Bronchial epithelial cell (primary cell): Measurements from ENCODE around the gene ARHGAP10. TPM values are rescaled to one million over a fixed set of nuclear protein-coding genes. Genes with fewer than 3 reads are reported as not detected.
A peak's percentile ranks its signal among the peaks of the same experiment; 100 is the strongest.

Experiments used
- DNase-seq: peaks from one replicate; pipeline ENCODE4 v3.0.0-alpha.2; 2010; ENCODE audit warnings: low read depth
- FAIRE-seq: peaks from 2 replicates; lab custom pipeline; 2011; peaks lifted over from hg19 to GRCh38; lab: Jason Lieb, UNC
- H3K27me3 ChIP-seq: 2 replicates; pipeline ENCODE4 v1.5.1; 2011; ENCODE audit warnings: low read length; ENCODE audit not compliant: control insufficient read depth, insufficient read depth
- H3K36me3 ChIP-seq: 2 replicates; pipeline ENCODE4 v1.5.1; 2011; ENCODE audit warnings: low read length; ENCODE audit not compliant: control insufficient read depth, insufficient read depth
- H3K4me3 ChIP-seq: 2 replicates; pipeline ENCODE4 v1.5.1; 2011; ENCODE audit warnings: mild to moderate bottlenecking, low read depth, low read length, control low read depth
- CTCF ChIP-seq: IDR thresholded peaks from 2 replicates; pipeline ENCODE4 v1.5.1; 2011; ENCODE audit warnings: mild to moderate bottlenecking, moderate library complexity, low read length, control low read depth, inconsistent platforms; ENCODE audit not compliant: insufficient read depth, severe bottlenecking
- total RNA-seq: library from RNA; depleted of rRNA; stranded (reverse); fragments of >200 nt; gene quantifications from 2 replicates; pipeline ENCODE4 v1.2.1, GENCODE V29; 2014

The ARHGAP10 gene
- total RNA-seq, 1 donor from 2014 or later = 8.4 TPM

GRCh38 chr4:147933316-147933715 is 201.4 kb downstream of the ARHGAP10 start:
- Histone ChIP-seq H3K4me3 (no peak overlapping the region), H3K36me3 (no peaks in the 10 kb centered on the region), H3K27me3 (no peaks in the 10 kb centered on the region)
- no peak for FAIRE-seq
- DNase-seq = no peak
- no peak for TF ChIP-seq CTCF

DNA sequence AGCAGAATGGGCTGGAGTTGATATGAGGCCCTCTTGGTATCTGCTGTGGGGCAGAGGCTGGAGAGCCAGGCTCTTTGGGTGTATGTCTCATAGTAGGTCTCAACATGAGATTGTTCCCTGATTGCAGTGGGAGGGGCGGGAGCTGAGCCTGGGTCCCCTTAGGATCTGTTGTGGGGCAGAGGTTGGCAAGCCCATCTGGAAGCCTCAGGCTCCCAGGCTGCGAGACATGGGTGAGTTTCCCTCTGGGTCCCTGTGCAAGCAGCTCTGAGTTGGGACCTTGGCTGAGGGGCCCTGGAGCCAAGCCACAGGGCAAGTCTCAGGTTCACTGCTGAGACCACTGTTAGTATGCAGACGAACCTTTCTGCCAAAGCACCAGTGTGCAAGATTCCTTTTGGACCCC is 201.9 kb downstream of the ARHGAP10 start:
- no peak for TF ChIP-seq CTCF
- Histone ChIP-seq H3K4me3 (no peak overlapping the region), H3K27me3 (no peaks in the 10 kb centered on the region), H3K36me3 (no peaks in the 10 kb centered on the region)
- DNase-seq (no peak), FAIRE-seq (peak; percentile 58)

DNA sequence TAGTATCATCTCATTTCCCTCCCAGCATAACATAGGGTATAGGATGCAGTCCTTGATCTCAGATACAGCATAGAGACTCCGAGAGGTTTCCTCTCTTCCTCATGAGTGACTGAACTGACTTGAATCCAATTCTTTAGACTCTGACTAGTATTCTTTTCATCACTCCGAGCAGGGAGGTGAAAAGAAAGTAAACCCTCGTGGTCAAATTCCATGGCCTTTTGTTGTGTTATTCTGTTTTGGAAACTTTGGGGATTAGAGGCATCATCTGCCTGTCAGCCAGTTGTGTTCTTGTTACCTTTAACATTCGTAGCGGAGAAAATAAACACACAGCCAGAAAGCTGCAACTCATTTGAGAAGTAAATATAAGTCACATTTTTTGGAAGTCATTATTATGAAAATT is 206.6 kb downstream of the ARHGAP10 start:
- TF ChIP-seq CTCF = no peak
- FAIRE-seq (no peak), DNase-seq (no peak)
- no peaks in the 10 kb centered on the region for H3K36me3 ChIP-seq
- H3K4me3 ChIP-seq = no peak overlapping the region
- no peaks in the 10 kb centered on the region for H3K27me3 ChIP-seq

DNA sequence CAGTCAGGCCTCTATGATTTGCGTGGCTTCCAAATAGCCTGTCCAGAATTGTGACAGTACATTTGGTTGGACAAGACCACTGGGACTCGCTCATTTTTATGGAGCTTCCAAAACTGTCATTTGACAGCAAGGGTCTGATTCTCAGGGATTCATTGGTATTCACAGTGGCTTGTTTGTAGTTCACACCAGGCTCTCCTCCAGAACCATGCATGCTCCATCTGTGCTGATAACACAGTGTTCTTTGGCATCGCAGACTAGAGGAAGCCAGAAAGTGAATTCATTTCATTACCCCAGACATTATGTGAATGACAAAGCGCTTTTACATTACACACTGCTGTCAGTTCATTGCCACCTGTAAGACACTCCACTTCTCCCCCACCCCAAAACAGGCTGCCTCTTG is 208.3 kb downstream of the ARHGAP10 start:
- Histone ChIP-seq H3K36me3 (no peaks in the 10 kb centered on the region), H3K27me3 (no peaks in the 10 kb centered on the region), H3K4me3 (no peak overlapping the region)
- no peak for TF ChIP-seq CTCF
- DNase-seq (no peak), FAIRE-seq (no peak)

GRCh38 chr4:147941373-147941772 is 209.5 kb downstream of the ARHGAP10 start:
- no peak for TF ChIP-seq CTCF
- no peak for FAIRE-seq
- Histone ChIP-seq H3K4me3 (no peak overlapping the region), H3K27me3 (no peaks in the 10 kb centered on the region), H3K36me3 (no peaks in the 10 kb centered on the region)
- no peak for DNase-seq

DNA sequence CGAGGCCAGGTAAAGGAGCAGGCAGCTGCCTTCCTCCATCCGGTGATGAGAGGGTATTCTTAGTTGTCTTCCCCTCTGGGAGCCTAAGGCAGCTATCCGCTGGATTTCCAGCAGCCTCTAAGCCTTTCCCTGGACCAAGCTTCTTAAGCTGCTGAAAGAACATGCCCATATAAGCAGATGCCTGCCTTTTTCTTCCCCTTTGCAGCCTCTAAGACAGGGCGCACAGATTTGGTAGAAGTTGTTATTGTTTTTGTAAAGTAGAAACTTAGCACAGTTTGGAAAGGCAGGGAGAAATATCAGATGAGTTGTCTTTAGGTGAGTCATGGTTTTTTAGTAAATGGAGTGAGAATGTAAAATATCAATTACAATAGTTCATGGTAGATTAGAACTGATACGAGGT is 210.8 kb downstream of the ARHGAP10 start:
- H3K27me3 ChIP-seq = no peaks in the 10 kb centered on the region
- no peak for TF ChIP-seq CTCF
- DNase-seq (no peak), FAIRE-seq (no peak)
- no peaks in the 10 kb centered on the region for H3K36me3 ChIP-seq
- no peak overlapping the region for H3K4me3 ChIP-seq
